Type B pancreatic cell (in vitro differentiated cells): ENCODE data around the gene GRIN2C. TPM values are rescaled to one million over a fixed set of nuclear protein-coding genes. Genes with fewer than 3 reads are reported as not detected.
"Not testable (repeated sequence)": the region's sequence is repeated elsewhere in the genome, so short reads cannot be mapped to it uniquely, and the experiment has no call there.

Experiments
- DNase-seq: peaks from one replicate; pipeline ENCODE4 v3.0.0; 2021; ENCODE audit warnings: mixed read lengths; ENCODE audit not compliant: unreplicated experiment; ENCODE audit errors: extremely low spot score
- H3K27ac Mint-ChIP-seq: 2 replicates; pipeline ENCODE4 v1.8.0; 2021; ENCODE audit warnings: mild to moderate bottlenecking, mixed read lengths
- H3K27me3 Mint-ChIP-seq: 2 replicates; pipeline ENCODE4 v1.8.0; 2021; ENCODE audit warnings: mixed read lengths
- H3K36me3 Mint-ChIP-seq: 2 replicates; pipeline ENCODE4 v1.8.0; 2021; ENCODE audit warnings: mixed read lengths
- H3K4me1 Mint-ChIP-seq: one replicate; pipeline ENCODE4 v1.8.0; 2021; ENCODE audit warnings: mixed read lengths; ENCODE audit not compliant: unreplicated experiment
- H3K4me3 Mint-ChIP-seq: 2 replicates; pipeline ENCODE4 v1.8.0; 2021; ENCODE audit warnings: mild to moderate bottlenecking, mixed read lengths
- H3K9me3 Mint-ChIP-seq: 2 replicates; pipeline ENCODE4 v1.8.0; 2021; ENCODE audit warnings: mixed read lengths
- total RNA-seq: library from RNA; stranded (reverse); gene quantifications from 2 replicates; pipeline ENCODE4 v1.2.1, GENCODE V29; 2021; ENCODE audit warnings: low replicate concordance
- TF ChIP-seq, protein P1 (sequence below): fragments of 200-600 bp; sonication (generic); conservative IDR thresholded peaks from 2 replicates; pipeline ENCODE4 v1.5.0; 2021; ENCODE audit warnings: antibody characterized with exemption, mild to moderate bottlenecking

GRIN2C gene
- total RNA-seq, 1 donor from 2014 or later = 0.72 TPM

DNA sequence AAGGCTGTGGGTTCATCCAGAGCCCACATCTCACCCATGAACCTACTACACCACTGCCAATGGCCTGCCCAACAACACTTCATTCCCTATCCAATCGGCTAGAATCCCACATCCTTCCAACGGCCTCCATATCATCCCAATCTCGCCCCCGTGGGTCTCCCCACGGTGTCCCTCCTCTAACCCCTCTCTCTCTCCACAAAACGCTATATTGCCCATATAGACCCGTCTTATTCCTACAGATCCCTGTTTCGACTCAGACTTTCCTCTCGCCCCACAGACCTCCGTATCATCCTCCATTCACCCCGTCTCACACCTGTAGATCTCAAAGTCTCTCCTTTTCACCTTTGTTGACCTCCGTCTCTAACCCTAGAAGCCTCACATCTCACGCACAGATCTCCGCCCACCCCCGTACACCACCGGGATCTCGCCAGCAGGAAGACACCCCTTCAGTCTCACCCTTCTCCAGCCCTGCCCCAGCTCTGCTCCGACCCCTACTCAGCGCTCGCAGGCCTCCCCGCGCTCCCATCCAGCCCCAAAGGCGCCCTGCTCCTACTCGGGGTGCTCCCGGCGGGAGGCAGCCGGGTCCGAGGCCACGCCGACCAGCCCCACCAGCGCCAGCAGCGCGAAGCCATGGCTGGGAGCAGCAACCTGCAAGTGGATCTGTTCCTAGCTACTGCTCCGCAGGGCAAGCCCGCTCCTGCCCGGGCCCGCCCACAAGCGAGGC lies 12.8 kb upstream of the GRIN2C start, which contains the start of gene FDXR:
Gene FDXR (minus strand): TSS at position 682 of the 724 bp plus-strand sequence. CDS start 50 bp downstream, at position 632.
- Mint-ChIP-seq H3K4me3 (peak within 1 kb of the TSS; percentile 98), H3K36me3 (peaks cover 7% of the 10 kb centered on the region), H3K9me3 (no peaks in the 10 kb centered on the region), H3K27ac (peak within 1 kb of the TSS; percentile 99), H3K4me1 (peaks cover 18% of the 10 kb centered on the region), H3K27me3 (peaks cover 7% of the 10 kb centered on the region)
- TF ChIP-seq, protein P1, sequence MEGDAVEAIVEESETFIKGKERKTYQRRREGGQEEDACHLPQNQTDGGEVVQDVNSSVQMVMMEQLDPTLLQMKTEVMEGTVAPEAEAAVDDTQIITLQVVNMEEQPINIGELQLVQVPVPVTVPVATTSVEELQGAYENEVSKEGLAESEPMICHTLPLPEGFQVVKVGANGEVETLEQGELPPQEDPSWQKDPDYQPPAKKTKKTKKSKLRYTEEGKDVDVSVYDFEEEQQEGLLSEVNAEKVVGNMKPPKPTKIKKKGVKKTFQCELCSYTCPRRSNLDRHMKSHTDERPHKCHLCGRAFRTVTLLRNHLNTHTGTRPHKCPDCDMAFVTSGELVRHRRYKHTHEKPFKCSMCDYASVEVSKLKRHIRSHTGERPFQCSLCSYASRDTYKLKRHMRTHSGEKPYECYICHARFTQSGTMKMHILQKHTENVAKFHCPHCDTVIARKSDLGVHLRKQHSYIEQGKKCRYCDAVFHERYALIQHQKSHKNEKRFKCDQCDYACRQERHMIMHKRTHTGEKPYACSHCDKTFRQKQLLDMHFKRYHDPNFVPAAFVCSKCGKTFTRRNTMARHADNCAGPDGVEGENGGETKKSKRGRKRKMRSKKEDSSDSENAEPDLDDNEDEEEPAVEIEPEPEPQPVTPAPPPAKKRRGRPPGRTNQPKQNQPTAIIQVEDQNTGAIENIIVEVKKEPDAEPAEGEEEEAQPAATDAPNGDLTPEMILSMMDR = no peak
- no peak for DNase-seq

DNA sequence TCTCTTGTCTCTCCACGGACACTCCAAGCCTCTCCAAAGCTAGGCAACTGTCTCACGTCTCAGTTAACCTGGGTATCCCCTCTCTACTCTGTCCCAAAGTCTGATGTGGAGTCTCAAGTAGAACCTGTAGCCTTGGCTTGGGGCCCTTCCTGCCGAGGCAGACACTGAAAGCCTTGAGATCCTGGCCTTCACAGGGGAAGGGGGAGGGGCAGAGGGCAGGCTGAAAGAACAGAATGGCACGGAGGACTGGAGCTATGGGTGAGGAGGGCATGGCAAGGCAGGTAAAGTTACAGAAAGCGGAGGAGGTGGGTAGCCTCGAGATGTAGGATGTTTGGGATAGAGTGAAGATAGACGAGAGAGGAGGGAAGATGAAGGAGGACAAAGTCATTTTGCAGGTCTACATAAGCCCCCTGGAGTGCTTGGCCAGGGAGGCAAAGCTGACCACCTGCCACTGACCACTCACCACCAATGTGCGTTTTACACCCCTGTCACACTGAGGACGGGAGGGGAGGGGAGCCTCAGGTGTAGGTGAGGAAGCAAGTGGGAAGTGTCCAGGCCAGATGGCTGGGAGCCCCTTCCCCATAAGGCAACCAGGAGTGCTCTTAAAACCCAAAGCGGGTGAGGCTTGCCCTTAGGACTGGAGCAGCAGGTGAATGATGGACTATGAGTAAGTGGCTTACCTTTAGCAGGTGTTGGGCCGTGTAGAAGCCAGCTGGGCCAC lies 11.8 kb upstream of the GRIN2C start:
- TF ChIP-seq, protein P1 = no peak
- peaks cover 7% of the 10 kb centered on the region for H3K27me3 Mint-ChIP-seq
- peak overlapping the region; percentile 99 for H3K27ac Mint-ChIP-seq
- DNase-seq = no peak
- peaks cover 7% of the 10 kb centered on the region for H3K36me3 Mint-ChIP-seq
- H3K4me1 Mint-ChIP-seq = peaks cover 18% of the 10 kb centered on the region
- peak overlapping the region; percentile 98 for H3K4me3 Mint-ChIP-seq
- no peaks in the 10 kb centered on the region for H3K9me3 Mint-ChIP-seq

DNA sequence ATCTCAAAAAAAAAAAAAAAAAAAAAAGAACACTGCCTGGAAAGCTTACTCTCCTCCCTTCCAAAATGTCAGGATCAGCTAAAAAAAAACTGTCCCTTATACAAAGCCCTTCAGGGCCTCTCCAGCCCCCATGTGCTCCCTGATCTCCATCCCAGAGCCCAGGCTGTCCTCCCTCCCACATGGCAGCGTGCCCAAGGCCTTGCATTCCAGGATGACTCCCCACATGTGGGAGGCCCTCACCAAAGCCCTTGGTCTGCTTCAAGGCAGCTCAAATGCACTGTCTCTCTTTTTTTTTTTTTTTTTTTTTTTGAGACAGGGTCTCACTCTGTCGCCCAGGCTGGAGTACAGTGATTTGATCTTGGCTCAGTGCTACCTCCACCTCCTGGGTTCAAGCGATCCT lies 10.8 kb upstream of the GRIN2C start:
- Mint-ChIP-seq H3K4me3 (no peak overlapping the region), H3K9me3 (no peaks in the 10 kb centered on the region), H3K36me3 (peaks cover 7% of the 10 kb centered on the region), H3K27me3 (peaks cover 7% of the 10 kb centered on the region), H3K27ac (no peak overlapping the region), H3K4me1 (peaks cover 18% of the 10 kb centered on the region)
- TF ChIP-seq, protein P1 = no peak
- no peak for DNase-seq

DNA sequence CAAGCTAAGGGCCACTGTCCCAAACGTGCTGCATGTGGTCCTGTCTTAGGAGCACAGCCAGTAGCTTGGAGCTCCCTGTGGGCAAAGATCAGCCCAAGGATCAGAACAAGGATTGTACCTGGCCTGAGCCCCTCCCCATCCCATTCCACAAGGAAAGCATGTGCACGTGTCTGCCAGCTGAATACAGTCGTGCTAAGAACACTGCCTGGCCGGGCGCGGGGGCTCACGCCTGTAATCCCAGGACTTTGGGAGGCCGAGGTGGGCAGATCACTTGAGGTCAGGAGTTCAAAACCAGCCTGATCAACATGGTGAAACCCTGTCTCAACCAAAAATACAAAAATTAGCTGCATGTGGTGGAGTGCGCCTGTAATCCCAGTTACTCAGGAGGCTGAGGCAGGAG lies 10.3 kb upstream of the GRIN2C start:
- H3K36me3 Mint-ChIP-seq, H3K4me3 Mint-ChIP-seq, H3K27me3 Mint-ChIP-seq, DNase-seq, H3K27ac Mint-ChIP-seq, H3K9me3 Mint-ChIP-seq: not testable (repeated sequence)
- peaks cover 20% of the 10 kb centered on the region for H3K4me1 Mint-ChIP-seq

DNA sequence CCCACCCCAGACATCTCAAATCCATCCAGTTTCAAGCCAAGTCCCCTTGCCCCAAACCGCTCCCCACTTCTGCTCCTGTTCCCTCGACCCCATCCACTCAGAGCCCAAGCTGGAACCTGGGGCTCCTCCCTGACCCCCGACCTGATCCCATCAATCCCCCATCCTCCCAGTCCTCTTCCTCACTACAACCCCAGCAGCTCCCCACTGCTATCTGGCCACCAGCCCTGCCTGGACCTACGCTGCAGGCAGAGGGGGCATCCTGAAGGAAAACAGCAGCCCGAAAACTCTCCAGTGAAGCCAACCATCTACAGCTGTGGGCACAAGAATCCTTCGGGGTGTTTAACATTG lies 9.2 kb upstream of the GRIN2C start:
- Mint-ChIP-seq H3K36me3 (peaks cover 7% of the 10 kb centered on the region), H3K27me3 (peaks cover 10% of the 10 kb centered on the region), H3K27ac (no peak overlapping the region), H3K4me1 (peaks cover 25% of the 10 kb centered on the region), H3K4me3 (no peak overlapping the region), H3K9me3 (no peaks in the 10 kb centered on the region)
- TF ChIP-seq, protein P1 = no peak
- no peak for DNase-seq

DNA sequence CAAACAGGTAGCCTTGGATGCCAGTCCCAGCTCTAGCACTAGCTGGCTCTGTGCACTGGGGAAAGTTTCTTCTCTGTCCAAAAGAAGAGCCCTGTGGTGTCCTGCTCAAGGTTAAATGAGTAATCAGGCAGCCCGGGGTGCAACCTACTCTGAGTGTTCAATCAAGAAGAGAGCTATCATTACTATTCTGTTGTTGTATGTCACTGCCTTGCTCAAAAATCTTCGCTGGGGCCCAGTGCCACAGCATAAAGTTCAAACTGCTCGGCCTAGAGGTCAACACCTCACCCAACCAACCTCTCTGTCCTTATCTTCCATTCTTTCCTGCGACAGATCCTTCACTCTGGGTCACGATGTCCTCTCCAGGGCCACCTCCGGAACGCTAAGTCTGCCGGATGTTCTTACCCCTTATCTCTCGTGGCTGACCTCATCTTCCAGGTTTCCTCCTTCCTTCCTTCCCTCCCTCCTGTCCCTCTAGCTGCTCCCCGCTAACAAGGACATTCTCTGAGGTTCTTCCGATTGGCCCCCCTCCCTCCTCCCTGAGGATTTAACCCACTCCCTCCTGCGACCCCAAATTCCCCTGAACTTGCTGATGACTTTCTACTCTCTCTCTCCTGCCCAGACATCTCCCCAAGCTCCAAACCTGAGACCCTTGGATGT lies 8.7 kb upstream of the GRIN2C start:
- H3K4me3 Mint-ChIP-seq = no peak overlapping the region
- DNase-seq = no peak
- peak overlapping the region; percentile 56 for H3K27ac Mint-ChIP-seq
- TF ChIP-seq, protein P1 = no peak
- peaks cover 10% of the 10 kb centered on the region for H3K36me3 Mint-ChIP-seq
- peaks cover 13% of the 10 kb centered on the region for H3K27me3 Mint-ChIP-seq
- H3K4me1 Mint-ChIP-seq = peaks cover 25% of the 10 kb centered on the region
- no peaks in the 10 kb centered on the region for H3K9me3 Mint-ChIP-seq
